HepG2 (cell line): ENCODE results near the gene RIPOR1. TPM values are rescaled to one million over a fixed set of nuclear protein-coding genes. Genes with fewer than 3 reads are reported as not detected.
A peak's percentile ranks its signal among the peaks of the same experiment; 100 is the strongest.

Experiments used
- ARNTL ChIP-seq: sonication (generic); formaldehyde crosslinking; IDR thresholded peaks from 2 replicates; pipeline ENCODE4 v1.4.0; 2020; ENCODE audit warnings: mild to moderate bottlenecking, missing genetic modification reagents
- BRCA1 ChIP-seq: sonication (generic); formaldehyde crosslinking; IDR thresholded peaks from 2 replicates; pipeline ENCODE4 v1.4.0; 2020; ENCODE audit warnings: missing genetic modification reagents
- CBX2 ChIP-seq, 2 experiments: fragments of 200-600 bp in 1 of 2; sonication (generic); formaldehyde crosslinking in 1 of 2; IDR thresholded peaks; 2 replicates each; pipeline versions ENCODE4 v1.7.0 to v1.8.1; 2018 to 2022; ENCODE audit warnings: low read depth in 2 of 2, low read length in 1 of 2, mild to moderate bottlenecking in 1 of 2, missing genetic modification reagents in 1 of 2
- CREB1 ChIP-seq, 2 experiments: fragments of 450-650 bp in 1 of 2; IDR thresholded peaks; 2 replicates each; pipeline ENCODE4 v1.6.1; 2016 to 2017; ENCODE audit warnings: control low read depth in 1 of 2, mild to moderate bottlenecking in 1 of 2, missing compliant biosample characterization in 1 of 2, missing genetic modification characterization in 1 of 2
- DNMT3B ChIP-seq: conservative IDR thresholded peaks from 2 replicates; pipeline ENCODE4 v1.6.1; 2016; ENCODE audit warnings: missing biosample characterization, control low read depth
- ELF1 ChIP-seq: sonication (generic); formaldehyde crosslinking; IDR thresholded peaks from 2 replicates; pipeline ENCODE4 v1.4.0; 2020; ENCODE audit warnings: missing genetic modification reagents
- ERF ChIP-seq: IDR thresholded peaks from 2 replicates; pipeline ENCODE4 v1.6.1; 2018; ENCODE audit warnings: missing biosample characterization, missing genetic modification reagents
- GZF1 ChIP-seq: sonication (generic); formaldehyde crosslinking; IDR thresholded peaks from 2 replicates; pipeline ENCODE4 v1.5.1; 2020; ENCODE audit warnings: mild to moderate bottlenecking, missing genetic modification reagents
- HNRNPLL ChIP-seq: fragments of 200-400 bp; formaldehyde crosslinking; IDR thresholded peaks from 2 replicates; pipeline ENCODE4 v1.6.1; 2017; ENCODE audit warnings: mild to moderate bottlenecking, low read depth, low read length; ENCODE audit not compliant: poor library complexity, severe bottlenecking
- HOXA5 ChIP-seq: sonication (generic); formaldehyde crosslinking; IDR thresholded peaks from 2 replicates; pipeline ENCODE4 v1.4.0; 2020; ENCODE audit warnings: missing genetic modification reagents
- KDM5A ChIP-seq: fragments of 200-600 bp; sonication (generic); IDR thresholded peaks from 2 replicates; pipeline ENCODE4 v1.7.0; 2018; ENCODE audit warnings: antibody characterized with exemption, mild to moderate bottlenecking, low read length, borderline replicate concordance
- NCOA5 ChIP-seq: sonication (generic); formaldehyde crosslinking; IDR thresholded peaks from 2 replicates; pipeline ENCODE4 v1.4.0; 2020; ENCODE audit warnings: missing genetic modification reagents
- NFRKB ChIP-seq: fragments of 450-650 bp; IDR thresholded peaks from 2 replicates; pipeline ENCODE4 v1.6.1; 2017
- RAD21 ChIP-seq: fragments of 450-650 bp; formaldehyde crosslinking; IDR thresholded peaks from 2 replicates; pipeline ENCODE4 v1.5.0; 2020; ENCODE audit warnings: mild to moderate bottlenecking
- SMAD1 ChIP-seq: sonication (generic); formaldehyde crosslinking; IDR thresholded peaks from 2 replicates; pipeline ENCODE4 v1.4.0; 2020; ENCODE audit warnings: missing genetic modification reagents, low read depth, mild to moderate bottlenecking, borderline replicate concordance
- SMARCE1 ChIP-seq: fragments of 450-650 bp; IDR thresholded peaks from 2 replicates; pipeline ENCODE4 v1.6.1; 2017; ENCODE audit warnings: borderline replicate concordance
- SRSF4 ChIP-seq: fragments of 200-400 bp; formaldehyde crosslinking; IDR thresholded peaks from one replicate; pipeline ENCODE4 v1.6.1; 2018; ENCODE audit warnings: mild to moderate bottlenecking, low read depth, low read length, moderate library complexity; ENCODE audit not compliant: poor library complexity, severe bottlenecking
- TMF1 ChIP-seq: sonication (generic); formaldehyde crosslinking; IDR thresholded peaks from 2 replicates; pipeline ENCODE4 v1.8.1; 2022; ENCODE audit warnings: low read depth, missing genetic modification reagents
- ZNF124 ChIP-seq: sonication (generic); formaldehyde crosslinking; IDR thresholded peaks from 2 replicates; pipeline ENCODE4 v1.4.0; 2020; ENCODE audit warnings: missing genetic modification reagents
- ZNF20 ChIP-seq: sonication (generic); formaldehyde crosslinking; IDR thresholded peaks from 2 replicates; pipeline ENCODE4 v1.4.0; 2020; ENCODE audit warnings: mild to moderate bottlenecking, moderate library complexity, missing genetic modification reagents
- ZNF234 ChIP-seq: sonication (generic); formaldehyde crosslinking; conservative IDR thresholded peaks from 2 replicates; pipeline ENCODE4 v1.5.1; 2020; ENCODE audit warnings: mild to moderate bottlenecking, missing genetic modification reagents
- ZNF7 ChIP-seq: IDR thresholded peaks from 2 replicates; pipeline ENCODE4 v1.6.1; 2016; ENCODE audit warnings: missing biosample characterization, missing genetic modification reagents
- ZNF75D ChIP-seq: sonication (generic); formaldehyde crosslinking; IDR thresholded peaks from 2 replicates; pipeline ENCODE4 v1.8.1; 2023; ENCODE audit warnings: missing genetic modification reagents, mild to moderate bottlenecking, borderline replicate concordance
- ZSCAN21 ChIP-seq: sonication (generic); formaldehyde crosslinking; IDR thresholded peaks from 2 replicates; pipeline ENCODE4 v1.8.0; 2022; ENCODE audit warnings: mild to moderate bottlenecking, missing genetic modification reagents, moderate library complexity, borderline replicate concordance
- polyA plus RNA-seq, 8 experiments: library from polyadenylated mRNA; depleted of rRNA in 3 of 8; stranded (reverse) in 7 of 8; unstranded in 1 of 8; fragments of >200 nt; fragmentation: Illumina TruSeq in 4 of 8; extraction: Trizol in 4 of 8; gene quantifications; 2 replicates each; pipeline versions ENCODE4 v1.2.1 to v1.2.3, GENCODE V29; 2011 to 2016; ENCODE audit warnings: low read depth in 4 of 8, missing spikeins in 1 of 8, mixed read lengths in 1 of 8; ENCODE audit not compliant: insufficient read depth in 1 of 8
- total RNA-seq, 5 experiments: library from RNA; depleted of rRNA; stranded (reverse); fragments of >200 nt; fragmentation: Illumina TruSeq; extraction: Trizol; gene quantifications; 2 replicates each; pipeline ENCODE4 v1.2.3, GENCODE V29; 2016; ENCODE audit warnings: low read depth in 1 of 5
- TF ChIP-seq, protein P1 (sequence below): sonication (generic); formaldehyde crosslinking; IDR thresholded peaks from 2 replicates; pipeline ENCODE4 v1.8.1; 2023; ENCODE audit warnings: mild to moderate bottlenecking, moderate library complexity, missing genetic modification reagents
- TF ChIP-seq, protein P2 (sequence below): sonication (generic); formaldehyde crosslinking; IDR thresholded peaks from 2 replicates; pipeline ENCODE4 v1.5.0; 2020; ENCODE audit warnings: mild to moderate bottlenecking, missing genetic modification reagents, moderate library complexity
- TF ChIP-seq, protein P3 (sequence below): sonication (generic); formaldehyde crosslinking; IDR thresholded peaks from 2 replicates; pipeline ENCODE4 v1.4.0; 2020; ENCODE audit warnings: missing genetic modification reagents

The RIPOR1 gene
- total and polyA plus RNA-seq, 2 of the 13 experiments (the other 11 are each of a cell fraction or from before 2014, with no cell fraction given) = 4.6 to 8.1 TPM

DNA sequence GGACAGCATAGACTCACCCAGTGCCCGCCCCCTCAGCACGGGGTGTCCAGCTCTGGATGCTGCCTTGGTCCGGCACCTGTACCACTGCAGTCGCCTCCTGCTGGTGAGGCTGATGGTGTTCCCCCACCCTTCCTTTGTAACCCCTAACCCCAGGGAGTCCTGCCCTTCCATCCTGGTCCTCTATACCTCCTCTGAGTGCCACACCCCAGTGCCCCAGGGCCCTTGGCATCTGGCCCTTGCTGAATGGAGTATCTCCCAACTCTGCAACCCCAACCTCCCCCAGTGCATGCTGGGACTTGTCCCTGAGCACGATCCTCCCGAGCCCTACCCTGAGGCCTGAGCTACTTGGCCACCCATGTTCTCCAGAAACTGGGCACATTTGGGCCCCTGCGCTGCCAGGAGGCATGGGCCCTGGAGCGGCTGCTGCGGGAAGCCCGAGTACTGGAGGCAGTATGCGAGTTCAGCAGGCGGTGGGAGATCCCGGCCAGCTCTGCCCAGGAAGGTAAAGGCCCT, 15.8 kb downstream of the RIPOR1 start (continued):
- no peak for TF ChIP-seq ZNF75D
- no peak for TF ChIP-seq ZNF124 (CRISPR knock-in tag)
- TF ChIP-seq ZNF234 (CRISPR knock-in tag) = no peak
- no peak for TF ChIP-seq DNMT3B (CRISPR knock-in tag)
- TF ChIP-seq KDM5A = no peak
- TF ChIP-seq HOXA5 (CRISPR knock-in tag) = no peak
- peak; percentile 10 for TF ChIP-seq HNRNPLL
- TF ChIP-seq TMF1 (CRISPR knock-in tag) = no peak
- TF ChIP-seq SMARCE1 = no peak
- no peak for TF ChIP-seq ZNF7 (CRISPR knock-in tag)
- no peak for TF ChIP-seq NFRKB
- TF ChIP-seq, protein P1, sequence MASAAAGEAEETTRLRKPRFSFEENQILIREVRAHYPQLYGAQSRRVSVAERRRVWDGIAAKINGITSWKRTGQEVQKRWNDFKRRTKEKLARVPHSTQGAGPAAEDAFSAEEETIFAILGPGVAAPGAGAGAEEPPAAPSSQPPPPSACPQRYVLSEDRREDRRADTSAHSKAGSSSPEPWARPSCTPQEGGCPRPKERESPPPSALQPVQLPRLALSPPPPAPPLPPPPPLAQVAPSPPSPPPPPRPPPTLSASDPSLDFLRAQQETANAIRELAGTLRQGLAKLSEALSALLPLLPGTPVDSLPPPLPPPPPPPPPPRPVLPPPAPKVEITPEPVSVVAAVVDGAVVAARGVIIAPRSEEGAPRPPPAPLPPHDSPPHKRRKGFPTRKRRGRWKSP (CRISPR knock-in tag) = no peak
- TF ChIP-seq ARNTL = no peak
- TF ChIP-seq ZSCAN21 = no peak
- no peak for TF ChIP-seq SRSF4
- TF ChIP-seq, protein P2, sequence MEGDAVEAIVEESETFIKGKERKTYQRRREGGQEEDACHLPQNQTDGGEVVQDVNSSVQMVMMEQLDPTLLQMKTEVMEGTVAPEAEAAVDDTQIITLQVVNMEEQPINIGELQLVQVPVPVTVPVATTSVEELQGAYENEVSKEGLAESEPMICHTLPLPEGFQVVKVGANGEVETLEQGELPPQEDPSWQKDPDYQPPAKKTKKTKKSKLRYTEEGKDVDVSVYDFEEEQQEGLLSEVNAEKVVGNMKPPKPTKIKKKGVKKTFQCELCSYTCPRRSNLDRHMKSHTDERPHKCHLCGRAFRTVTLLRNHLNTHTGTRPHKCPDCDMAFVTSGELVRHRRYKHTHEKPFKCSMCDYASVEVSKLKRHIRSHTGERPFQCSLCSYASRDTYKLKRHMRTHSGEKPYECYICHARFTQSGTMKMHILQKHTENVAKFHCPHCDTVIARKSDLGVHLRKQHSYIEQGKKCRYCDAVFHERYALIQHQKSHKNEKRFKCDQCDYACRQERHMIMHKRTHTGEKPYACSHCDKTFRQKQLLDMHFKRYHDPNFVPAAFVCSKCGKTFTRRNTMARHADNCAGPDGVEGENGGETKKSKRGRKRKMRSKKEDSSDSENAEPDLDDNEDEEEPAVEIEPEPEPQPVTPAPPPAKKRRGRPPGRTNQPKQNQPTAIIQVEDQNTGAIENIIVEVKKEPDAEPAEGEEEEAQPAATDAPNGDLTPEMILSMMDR (CRISPR knock-in tag) = peak; percentile 35
- TF ChIP-seq BRCA1 (CRISPR knock-in tag) = no peak
- 0 out of 2 replicates have a peak, but pooled peaks have one; percentile 19 for TF ChIP-seq RAD21 (CRISPR knock-in tag)
- no peak for TF ChIP-seq ZNF20 (CRISPR knock-in tag)
- TF ChIP-seq CREB1 (IDR thresholded peaks at IDR 0.05) = no peak
- TF ChIP-seq CREB1 (CRISPR knock-in tag; IDR thresholded peaks at IDR 0.05) = no peak
- no peak for TF ChIP-seq CBX2 (IDR thresholded peaks at IDR 0.05; ENCODE audit: low read depth, low read length)
- no peak for TF ChIP-seq CBX2 (CRISPR knock-in tag; IDR thresholded peaks at IDR 0.05; ENCODE audit: low read depth)
- TF ChIP-seq SMAD1 (CRISPR knock-in tag) = no peak
- TF ChIP-seq GZF1 (CRISPR knock-in tag) = no peak
- no peak for TF ChIP-seq ELF1
- TF ChIP-seq NCOA5 (CRISPR knock-in tag) = no peak
- TF ChIP-seq, protein P3, sequence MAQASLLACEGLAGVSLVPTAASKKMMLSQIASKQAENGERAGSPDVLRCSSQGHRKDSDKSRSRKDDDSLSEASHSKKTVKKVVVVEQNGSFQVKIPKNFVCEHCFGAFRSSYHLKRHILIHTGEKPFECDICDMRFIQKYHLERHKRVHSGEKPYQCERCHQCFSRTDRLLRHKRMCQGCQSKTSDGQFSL (CRISPR knock-in tag) = no peak
- TF ChIP-seq ERF (CRISPR knock-in tag) = no peak
